MV-4-11 (cell line): ENCODE results near the gene SSBP2.
"Not testable (repeated sequence)": the region's sequence is repeated elsewhere in the genome, so short reads cannot be mapped to it uniquely, and the experiment has no call there.

Experiments
- DNase-seq: peaks from one replicate; lab custom pipeline; 2025; lab: John Stamatoyannopoulos, UW

The SSBP2 gene

GRCh38 chr5:81728301-81728700 lies 22.6 kb downstream of the SSBP2 start:
- peak; percentile 27 for DNase-seq

GRCh38 chr5:81726297-81726696 lies 24.6 kb downstream of the SSBP2 start:
- no peak for DNase-seq

- DNase-seq = no peak
Observed at GRCh38 chr5:81724571-81724970, 26.3 kb downstream of the SSBP2 start.

GRCh38 chr5:81724108-81724507 lies 26.8 kb downstream of the SSBP2 start:
- no peak for DNase-seq

GRCh38 chr5:81721049-81721448 lies 29.8 kb downstream of the SSBP2 start:
- no peak for DNase-seq

- DNase-seq = no peak
Observed at GRCh38 chr5:81719743-81720345, 31.1 kb downstream of the SSBP2 start.

GRCh38 chr5:81718300-81718699 lies 32.6 kb downstream of the SSBP2 start:
- no peak for DNase-seq

GRCh38 chr5:81717860-81718259 lies 33.0 kb downstream of the SSBP2 start:
- no peak for DNase-seq

- DNase-seq = no peak
Observed at GRCh38 chr5:81717226-81717625, 33.7 kb downstream of the SSBP2 start.

- DNase-seq = not testable (repeated sequence)
Observed at GRCh38 chr5:81714076-81714475, 36.8 kb downstream of the SSBP2 start.

GRCh38 chr5:81708889-81709288 lies 42.0 kb downstream of the SSBP2 start:
- DNase-seq = no peak

GRCh38 chr5:81703840-81704239 lies 47.1 kb downstream of the SSBP2 start:
- no peak for DNase-seq

GRCh38 chr5:81700166-81700565 lies 50.7 kb downstream of the SSBP2 start:
- DNase-seq = no peak

GRCh38 chr5:81698813-81699212 lies 52.1 kb downstream of the SSBP2 start:
- no peak for DNase-seq

GRCh38 chr5:81696418-81697397 lies 54.2 kb downstream of the SSBP2 start:
- no peak for DNase-seq

- DNase-seq = no peak
Observed at GRCh38 chr5:81694726-81695125, 56.2 kb downstream of the SSBP2 start.

GRCh38 chr5:81688215-81688614 lies 62.7 kb downstream of the SSBP2 start:
- no peak for DNase-seq

- DNase-seq = no peak
Observed at GRCh38 chr5:81687292-81687691, 63.6 kb downstream of the SSBP2 start.

- DNase-seq = no peak
Observed at GRCh38 chr5:81685471-81685870, 65.4 kb downstream of the SSBP2 start.

GRCh38 chr5:81679885-81680284 lies 71.0 kb downstream of the SSBP2 start:
- DNase-seq = no peak

GRCh38 chr5:81675420-81675819 lies 75.5 kb downstream of the SSBP2 start:
- DNase-seq = no peak

- no peak for DNase-seq
Observed at GRCh38 chr5:81665795-81666194, 85.1 kb downstream of the SSBP2 start.

GRCh38 chr5:81660624-81661023 lies 90.3 kb downstream of the SSBP2 start:
- not testable (repeated sequence) for DNase-seq
